Measurements from ENCODE around the gene RUVBL2. TPM values are rescaled to one million over a fixed set of nuclear protein-coding genes. Genes with fewer than 3 reads are reported as not detected.
A peak's percentile ranks its signal among the peaks of the same experiment; 100 is the strongest.

Gene RUVBL2
- total RNA-seq, 1 donor, result 122 TPM

DNA sequence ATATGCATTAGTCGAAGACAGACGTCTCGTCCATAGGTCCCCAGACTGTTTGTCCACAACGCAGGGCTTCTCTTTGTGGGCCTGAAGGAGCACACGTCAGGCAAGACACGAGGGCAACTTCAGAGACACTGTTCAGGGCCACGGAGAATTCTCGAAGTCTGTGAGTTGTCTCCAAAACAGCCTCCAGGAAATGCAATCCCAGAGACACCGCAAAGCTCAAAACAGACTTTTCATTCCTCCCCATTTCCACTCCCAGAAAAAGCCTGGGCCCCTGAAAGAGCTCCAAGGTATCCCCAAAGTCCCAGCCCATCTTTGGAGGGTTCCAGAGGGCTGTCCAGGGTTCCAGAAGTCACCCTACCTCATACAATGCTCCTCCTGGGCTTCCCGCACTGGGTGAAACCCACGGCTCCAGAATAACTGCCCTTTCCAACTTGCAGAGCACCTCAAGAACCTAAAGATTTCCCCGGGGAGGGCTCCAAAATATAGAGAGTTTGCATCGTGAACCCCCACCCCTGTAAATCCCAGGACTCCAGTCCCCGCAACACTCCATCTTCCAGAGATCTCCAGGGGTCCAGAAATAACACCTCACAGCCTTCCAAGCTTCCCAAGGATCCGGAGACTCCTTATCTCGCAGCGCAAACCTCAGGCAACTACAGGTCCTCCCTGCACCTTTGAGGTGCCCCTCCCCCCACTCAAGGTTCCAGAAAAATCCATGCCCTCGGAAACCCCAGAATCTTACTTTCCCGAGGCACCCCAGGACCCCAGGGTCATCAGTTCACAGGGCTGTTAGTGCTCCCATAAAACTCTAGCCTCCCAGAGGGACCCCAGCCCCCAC lies 29.3 kb upstream of the RUVBL2 start:
- Histone ChIP-seq H2AFZ (ENCODE audit: low read length) (peak overlapping the region; percentile 43), H3K79me2 (ENCODE audit: insufficient read depth, low read length) (peaks cover 19% of the 10 kb centered on the region), H3K27ac (ENCODE audit: low read depth, low read length) (peak overlapping the region; percentile 91), H3K4me2 (ENCODE audit: insufficient read depth, low read length) (peak overlapping the region; percentile 61), H3K27me3 (ENCODE audit: insufficient read depth, low read length) (no peaks in the 10 kb centered on the region), H3K36me3 (ENCODE audit: insufficient read depth, low read length) (peaks cover 20% of the 10 kb centered on the region), H3K4me3 (ENCODE audit: insufficient read depth, low read length) (peak overlapping the region; percentile 54), H3K4me1 (ENCODE audit: insufficient read depth, low read length) (peaks cover 36% of the 10 kb centered on the region), H4K20me1 (ENCODE audit: insufficient read depth, low read length) (peaks cover 29% of the 10 kb centered on the region), H3K9me3 (ENCODE audit: low read depth, low read length) (no peaks in the 10 kb centered on the region)
- TF ChIP-seq, protein P1, sequence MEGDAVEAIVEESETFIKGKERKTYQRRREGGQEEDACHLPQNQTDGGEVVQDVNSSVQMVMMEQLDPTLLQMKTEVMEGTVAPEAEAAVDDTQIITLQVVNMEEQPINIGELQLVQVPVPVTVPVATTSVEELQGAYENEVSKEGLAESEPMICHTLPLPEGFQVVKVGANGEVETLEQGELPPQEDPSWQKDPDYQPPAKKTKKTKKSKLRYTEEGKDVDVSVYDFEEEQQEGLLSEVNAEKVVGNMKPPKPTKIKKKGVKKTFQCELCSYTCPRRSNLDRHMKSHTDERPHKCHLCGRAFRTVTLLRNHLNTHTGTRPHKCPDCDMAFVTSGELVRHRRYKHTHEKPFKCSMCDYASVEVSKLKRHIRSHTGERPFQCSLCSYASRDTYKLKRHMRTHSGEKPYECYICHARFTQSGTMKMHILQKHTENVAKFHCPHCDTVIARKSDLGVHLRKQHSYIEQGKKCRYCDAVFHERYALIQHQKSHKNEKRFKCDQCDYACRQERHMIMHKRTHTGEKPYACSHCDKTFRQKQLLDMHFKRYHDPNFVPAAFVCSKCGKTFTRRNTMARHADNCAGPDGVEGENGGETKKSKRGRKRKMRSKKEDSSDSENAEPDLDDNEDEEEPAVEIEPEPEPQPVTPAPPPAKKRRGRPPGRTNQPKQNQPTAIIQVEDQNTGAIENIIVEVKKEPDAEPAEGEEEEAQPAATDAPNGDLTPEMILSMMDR (IDR thresholded peaks at IDR 0.05; ENCODE audit: extremely low read depth, low read depth, low read length), result no peak
- peak; percentile 92 for DNase-seq (ENCODE audit: insufficient read length, low spot score, missing footprints)

DNA sequence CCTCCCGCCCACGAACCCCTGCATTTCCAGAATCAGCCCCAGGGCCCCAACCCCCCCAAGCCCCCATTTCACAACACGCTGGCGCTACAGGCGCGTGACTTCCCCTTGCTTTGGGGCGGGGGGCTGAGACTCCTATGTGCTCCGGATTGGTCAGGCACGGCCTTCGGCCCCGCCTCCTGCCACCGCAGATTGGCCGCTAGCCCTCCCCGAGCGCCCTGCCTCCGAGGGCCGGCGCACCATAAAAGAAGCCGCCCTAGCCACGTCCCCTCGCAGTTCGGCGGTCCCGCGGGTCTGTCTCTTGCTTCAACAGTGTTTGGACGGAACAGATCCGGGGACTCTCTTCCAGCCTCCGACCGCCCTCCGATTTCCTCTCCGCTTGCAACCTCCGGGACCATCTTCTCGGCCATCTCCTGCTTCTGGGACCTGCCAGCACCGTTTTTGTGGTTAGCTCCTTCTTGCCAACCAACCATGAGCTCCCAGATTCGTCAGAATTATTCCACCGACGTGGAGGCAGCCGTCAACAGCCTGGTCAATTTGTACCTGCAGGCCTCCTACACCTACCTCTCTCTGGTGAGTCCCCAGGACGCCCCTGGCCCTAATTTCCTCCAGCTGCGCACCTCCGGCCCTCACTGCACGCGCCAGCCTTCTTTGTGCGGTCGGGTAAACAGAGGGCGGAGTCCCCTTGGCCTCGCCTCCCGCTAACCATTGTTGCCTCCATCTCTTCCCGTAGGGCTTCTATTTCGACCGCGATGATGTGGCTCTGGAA lies 28.5 kb upstream of the RUVBL2 start, which contains the start of gene FTL:
Gene FTL (plus strand): TSS at position 270 of the 766 bp plus-strand sequence. CDS start 199 bp downstream, at position 469.
- DNase-seq (ENCODE audit: insufficient read length, low spot score, missing footprints), result peak; percentile 99
- Histone ChIP-seq H3K36me3 (ENCODE audit: insufficient read depth, low read length) (peaks cover 25% of the 10 kb centered on the region), H3K79me2 (ENCODE audit: insufficient read depth, low read length) (peaks cover 19% of the 10 kb centered on the region), H4K20me1 (ENCODE audit: insufficient read depth, low read length) (peaks cover 29% of the 10 kb centered on the region), H3K4me2 (ENCODE audit: insufficient read depth, low read length) (peak within 1 kb of the TSS; percentile 87), H3K4me3 (ENCODE audit: insufficient read depth, low read length) (peak within 1 kb of the TSS; percentile 88), H3K9me3 (ENCODE audit: low read depth, low read length) (no peaks in the 10 kb centered on the region), H3K27me3 (ENCODE audit: insufficient read depth, low read length) (no peaks in the 10 kb centered on the region), H2AFZ (ENCODE audit: low read length) (peak within 1 kb of the TSS; percentile 43), H3K27ac (ENCODE audit: low read depth, low read length) (peak within 1 kb of the TSS; percentile 91), H3K4me1 (ENCODE audit: insufficient read depth, low read length) (peaks cover 36% of the 10 kb centered on the region)
- TF ChIP-seq, protein P1 (IDR thresholded peaks at IDR 0.05; ENCODE audit: extremely low read depth, low read depth, low read length), result no peak

DNA sequence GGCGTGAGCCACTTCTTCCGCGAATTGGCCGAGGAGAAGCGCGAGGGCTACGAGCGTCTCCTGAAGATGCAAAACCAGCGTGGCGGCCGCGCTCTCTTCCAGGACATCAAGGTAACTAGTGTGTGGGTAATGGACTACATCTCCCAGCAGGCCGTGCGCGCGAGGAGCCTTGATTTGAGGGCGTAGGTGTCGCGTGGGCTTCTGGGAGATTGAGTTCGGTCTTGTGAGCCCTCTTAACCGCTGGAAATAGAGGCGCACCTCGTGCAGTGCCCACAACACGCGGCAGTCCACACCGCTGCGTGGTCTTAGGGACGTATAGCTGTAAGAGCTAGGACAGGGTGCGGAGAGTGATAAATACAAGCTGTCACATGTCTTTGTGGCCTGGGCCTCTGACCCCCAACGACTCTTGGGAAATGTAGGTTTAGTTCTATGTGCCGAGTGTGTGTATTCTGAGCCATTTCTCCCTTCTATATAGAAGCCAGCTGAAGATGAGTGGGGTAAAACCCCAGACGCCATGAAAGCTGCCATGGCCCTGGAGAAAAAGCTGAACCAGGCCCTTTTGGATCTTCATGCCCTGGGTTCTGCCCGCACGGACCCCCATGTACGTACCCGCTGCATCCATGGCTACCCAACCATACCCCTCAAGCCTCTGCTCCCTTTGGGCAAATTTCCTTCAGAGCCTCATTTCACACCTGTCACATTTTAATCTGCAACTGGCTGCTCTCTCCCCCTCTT lies 27.7 kb upstream of the RUVBL2 start:
- TF ChIP-seq, protein P1 (IDR thresholded peaks at IDR 0.05; ENCODE audit: extremely low read depth, low read depth, low read length), result no peak
- H2AFZ ChIP-seq (ENCODE audit: low read length), result no peak overlapping the region

More for the DNA sequence above, 27.7 kb upstream of the RUVBL2 start:
- Histone ChIP-seq H3K4me2 (ENCODE audit: insufficient read depth, low read length) (peak overlapping the region; percentile 87), H3K9me3 (ENCODE audit: low read depth, low read length) (no peaks in the 10 kb centered on the region), H3K36me3 (ENCODE audit: insufficient read depth, low read length) (peaks cover 26% of the 10 kb centered on the region), H4K20me1 (ENCODE audit: insufficient read depth, low read length) (peaks cover 29% of the 10 kb centered on the region), H3K27me3 (ENCODE audit: insufficient read depth, low read length) (no peaks in the 10 kb centered on the region), H3K4me1 (ENCODE audit: insufficient read depth, low read length) (peaks cover 36% of the 10 kb centered on the region), H3K27ac (ENCODE audit: low read depth, low read length) (peak overlapping the region; percentile 88), H3K4me3 (ENCODE audit: insufficient read depth, low read length) (peak overlapping the region; percentile 88), H3K79me2 (ENCODE audit: insufficient read depth, low read length) (peaks cover 19% of the 10 kb centered on the region)
- peak; percentile 87 for DNase-seq (ENCODE audit: insufficient read length, low spot score, missing footprints)

All from osteoblast (primary cell).